GM23248 (cell line): ENCODE data around the gene PDGFRB. TPM values are rescaled to one million over a fixed set of nuclear protein-coding genes. Genes with fewer than 3 reads are reported as not detected.

Source experiments
- DNase-seq: peaks from one replicate; pipeline ENCODE4 v3.0.0-alpha.2; 2015
- H2AFZ ChIP-seq: fragments of 200-600 bp; sonication (generic); 2 replicates; pipeline ENCODE4 v1.6.1; 2016; ENCODE audit warnings: antibody characterized with exemption
- H3F3A ChIP-seq: fragments of 200-600 bp; sonication (generic); 2 replicates; pipeline ENCODE4 v1.6.1; 2016; ENCODE audit warnings: mild to moderate bottlenecking, antibody characterized with exemption, mixed run types; ENCODE audit not compliant: insufficient read depth
- H3K27ac ChIP-seq: fragments of 200-600 bp; sonication (generic); 2 replicates; pipeline ENCODE4 v1.5.1; 2016; ENCODE audit warnings: mild to moderate bottlenecking
- H3K27me3 ChIP-seq: fragments of 200-600 bp; sonication (generic); replicated peaks from 2 replicates; pipeline ENCODE4 v1.6.1; 2016; ENCODE audit warnings: mild to moderate bottlenecking; ENCODE audit not compliant: insufficient read depth
- H3K36me3 ChIP-seq: fragments of 200-600 bp; sonication (generic); 2 replicates; pipeline ENCODE4 v1.6.1; 2016; ENCODE audit warnings: low read depth, mild to moderate bottlenecking
- H3K4me1 ChIP-seq: fragments of 200-600 bp; sonication (generic); 2 replicates; pipeline ENCODE4 v1.6.1; 2016; ENCODE audit warnings: mild to moderate bottlenecking; ENCODE audit not compliant: insufficient read depth
- H3K4me2 ChIP-seq: fragments of 200-600 bp; sonication (generic); one replicate; pipeline ENCODE4 v1.6.1; 2016; ENCODE audit warnings: mild to moderate bottlenecking; ENCODE audit not compliant: unreplicated experiment
- H3K4me3 ChIP-seq: fragments of 200-600 bp; sonication (generic); 2 replicates; pipeline ENCODE4 v1.5.1; 2016; ENCODE audit warnings: mild to moderate bottlenecking
- H3K79me2 ChIP-seq: fragments of 200-600 bp; sonication (generic); 2 replicates; pipeline ENCODE4 v1.6.1; 2016; ENCODE audit warnings: mild to moderate bottlenecking; ENCODE audit not compliant: insufficient read depth
- H3K9ac ChIP-seq: fragments of 200-600 bp; sonication (generic); 2 replicates; pipeline ENCODE4 v1.6.1; 2016; ENCODE audit warnings: mild to moderate bottlenecking
- H3K9me2 ChIP-seq: fragments of 200-600 bp; sonication (generic); 2 replicates; pipeline ENCODE4 v1.6.1; 2016; ENCODE audit warnings: mixed run types, mild to moderate bottlenecking, moderate library complexity; ENCODE audit not compliant: insufficient read depth
- H3K9me3 ChIP-seq: fragments of 200-600 bp; sonication (generic); one replicate; pipeline ENCODE4 v1.6.1; 2017; ENCODE audit warnings: low read depth
- H4K20me1 ChIP-seq: fragments of 200-600 bp; sonication (generic); 2 replicates; pipeline ENCODE4 v1.6.0; 2016; ENCODE audit not compliant: insufficient read depth
- EZH2 ChIP-seq: fragments of 200-600 bp; sonication (generic); IDR thresholded peaks from 2 replicates; pipeline ENCODE4 v1.6.1; 2018; ENCODE audit warnings: antibody characterized with exemption, mild to moderate bottlenecking; ENCODE audit not compliant: insufficient read depth, poor library complexity, severe bottlenecking
- EZH2phosphoT487 ChIP-seq: fragments of 200-600 bp; sonication (generic); IDR thresholded peaks from 2 replicates; pipeline ENCODE4 v1.6.1; 2018; ENCODE audit warnings: antibody characterized with exemption, moderate library complexity, mild to moderate bottlenecking, low read depth; ENCODE audit not compliant: insufficient read depth
- WGBS, 2 experiments: methylation state at CpG; one replicate each; pipeline ENCODE4 v1.1.6; 2015 to 2017; ENCODE audit warnings: low lambda C conversion rate in 2 of 2, low coverage in 1 of 2; ENCODE audit errors: missing lambda C conversion rate in 2 of 2; 5-methylcytosine and 5-hydroxymethylcytosine counted together
- in situ Hi-C: fragments of 300-500 bp; cut with MboI; formaldehyde crosslinking; loops from 2 replicates; pipeline ENCODE4 v1.15.0; 2020
- polyA plus RNA-seq: library from polyadenylated mRNA; unstranded; fragments of >200 nt; fragmentation: Nextera tagmentation; extraction: Ambion mirVana; gene quantifications from 2 replicates; pipeline ENCODE4 v1.2.1, GENCODE V29; 2016
- total RNA-seq: library from RNA; depleted of rRNA; stranded (reverse); fragments of >200 nt; shearing (Covaris generic); gene quantifications from 2 replicates; pipeline ENCODE4 v1.2.3, GENCODE V29; 2014

The PDGFRB gene
- total and polyA plus RNA-seq, 2 experiments from 2014 or later, result 155 to 205 TPM

DNA sequence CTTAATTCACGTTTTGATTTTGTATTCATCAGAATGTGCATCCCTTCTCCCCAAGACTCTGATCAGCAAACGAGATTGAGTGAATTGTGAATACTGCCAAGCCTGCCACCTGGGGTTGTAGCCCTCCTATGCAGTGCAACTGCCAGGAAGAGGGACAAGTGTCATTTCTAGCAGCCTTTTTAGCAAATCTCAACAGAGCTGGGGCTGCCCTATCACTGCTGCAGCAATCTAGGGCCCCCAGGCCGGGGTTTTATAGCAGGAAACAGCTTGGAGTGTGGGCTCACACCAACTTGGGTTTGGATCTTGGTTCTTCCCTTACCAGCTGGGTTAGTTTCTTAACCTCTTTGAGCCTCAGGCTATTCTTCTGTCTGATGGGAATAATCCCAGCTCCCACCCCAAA lies 73.3 kb downstream of the PDGFRB start:
- Histone ChIP-seq H3K9me3 (no peaks in the 10 kb centered on the region), H3K27me3 (no peaks in the 10 kb centered on the region), H4K20me1 (no peaks in the 10 kb centered on the region), H3K4me1 (no peaks in the 10 kb centered on the region), H3K9ac (no peak overlapping the region), H3K36me3 (no peaks in the 10 kb centered on the region), H2AFZ (no peak overlapping the region), H3K79me2 (no peaks in the 10 kb centered on the region), H3K27ac (no peak overlapping the region), H3K4me3 (no peak overlapping the region), H3F3A (no peaks in the 10 kb centered on the region), H3K4me2 (no peak overlapping the region), H3K9me2 (no peaks in the 10 kb centered on the region)
- DNase-seq, result no peak
- TF ChIP-seq EZH2phosphoT487 (no peak), EZH2 (no peak)
- WGBS, 2 experiments, result 58 to 60% methylated on average over 3 of the region's 3 CpGs
- in situ Hi-C loops, result no loop called here

- no peak for TF ChIP-seq EZH2
- TF ChIP-seq EZH2phosphoT487, result no peak
- no peaks in the 10 kb centered on the region for H3F3A ChIP-seq
- H4K20me1 ChIP-seq, result no peaks in the 10 kb centered on the region
- no peaks in the 10 kb centered on the region for H3K9me3 ChIP-seq
- 59 to 62% methylated on average over 15 of the region's 15 CpGs for WGBS, 2 experiments
- no peak overlapping the region for H2AFZ ChIP-seq
- no peak for DNase-seq
- no peak overlapping the region for H3K4me2 ChIP-seq
- H3K79me2 ChIP-seq, result no peaks in the 10 kb centered on the region
- H3K9me2 ChIP-seq, result no peaks in the 10 kb centered on the region
- no peaks in the 10 kb centered on the region for H3K27me3 ChIP-seq
- H3K4me1 ChIP-seq, result no peaks in the 10 kb centered on the region
- no peak overlapping the region for H3K4me3 ChIP-seq
- no peak overlapping the region for H3K9ac ChIP-seq
- H3K27ac ChIP-seq, result no peak overlapping the region
- no peaks in the 10 kb centered on the region for H3K36me3 ChIP-seq
- in situ Hi-C loops, result no loop called here
Measured at GRCh38 chr5:150081541-150082283, 73.9 kb downstream of the PDGFRB start.

DNA sequence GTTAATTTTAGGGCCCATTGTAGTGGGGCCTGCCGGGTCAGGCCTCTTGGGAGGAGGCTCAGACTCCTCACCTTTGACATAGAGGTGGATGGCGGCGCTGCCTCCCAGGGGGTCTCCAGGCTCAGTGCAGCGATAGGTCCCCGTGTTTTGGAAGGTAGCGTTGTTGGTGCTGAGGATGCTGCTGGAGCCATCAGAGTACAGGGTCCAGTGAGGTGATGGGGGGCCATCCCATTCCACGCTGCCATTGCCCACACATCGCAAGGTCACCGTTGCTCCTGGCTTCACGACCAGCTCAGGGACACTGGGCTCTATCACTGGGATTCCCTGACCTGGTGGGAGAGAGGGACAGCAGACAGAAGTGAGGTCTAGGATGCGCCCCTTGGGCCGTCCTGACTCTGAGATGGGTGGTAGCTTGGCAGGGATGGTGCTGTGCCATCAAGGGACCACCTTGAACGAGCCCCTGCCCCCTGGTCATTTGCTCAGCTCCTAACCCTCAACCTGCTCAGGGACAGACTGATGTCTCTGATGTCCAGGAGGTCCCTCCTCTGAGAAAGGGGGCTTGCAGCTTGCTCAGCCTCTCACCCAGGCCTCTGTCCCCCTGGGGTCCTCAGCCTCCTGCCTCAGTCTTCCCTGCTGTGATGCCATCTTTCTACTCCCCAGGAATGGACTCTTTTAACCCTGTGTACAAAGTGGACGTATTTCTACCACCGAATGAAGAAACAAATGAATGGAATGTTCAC lies 74.8 kb downstream of the PDGFRB start:
- Histone ChIP-seq H3K4me1 (no peaks in the 10 kb centered on the region), H3K9ac (no peak overlapping the region), H3K9me3 (no peaks in the 10 kb centered on the region), H3K4me2 (no peak overlapping the region), H3F3A (no peaks in the 10 kb centered on the region), H3K4me3 (no peak overlapping the region), H3K27me3 (no peaks in the 10 kb centered on the region), H3K79me2 (no peaks in the 10 kb centered on the region), H3K9me2 (no peaks in the 10 kb centered on the region), H2AFZ (no peak overlapping the region), H3K27ac (no peak overlapping the region), H4K20me1 (no peaks in the 10 kb centered on the region), H3K36me3 (no peaks in the 10 kb centered on the region)
- in situ Hi-C loops, result no loop called here
- TF ChIP-seq EZH2 (no peak), EZH2phosphoT487 (no peak)
- DNase-seq, result no peak
- 80 to 83% methylated on average over 15 of the region's 15 CpGs for WGBS, 2 experiments

- TF ChIP-seq EZH2, result no peak
- no peak for TF ChIP-seq EZH2phosphoT487
- Histone ChIP-seq H3K9ac (no peak overlapping the region), H3K36me3 (no peaks in the 10 kb centered on the region), H3K27me3 (no peaks in the 10 kb centered on the region), H4K20me1 (no peaks in the 10 kb centered on the region), H3K9me2 (no peaks in the 10 kb centered on the region), H3K9me3 (no peaks in the 10 kb centered on the region), H3K4me1 (no peaks in the 10 kb centered on the region), H3K4me3 (no peak overlapping the region), H3K4me2 (no peak overlapping the region), H3F3A (no peaks in the 10 kb centered on the region), H3K79me2 (no peaks in the 10 kb centered on the region), H2AFZ (no peak overlapping the region), H3K27ac (no peak overlapping the region)
- in situ Hi-C loops, result no loop called here
- DNase-seq, result no peak
- WGBS, 2 experiments, result 96 to 97% methylated on average over 19 of the region's 19 CpGs
Measured at GRCh38 chr5:150079909-150080461, 75.7 kb downstream of the PDGFRB start.
